ENCODE data around the gene PTGES3L. TPM values are rescaled to one million over a fixed set of nuclear protein-coding genes. Genes with fewer than 3 reads are reported as not detected.

The PTGES3L gene
- total and polyA plus RNA-seq, 2 of the 13 experiments (the other 11 are each of a cell fraction or from before 2014, with no cell fraction given) = 1.2 to 2.9 TPM

DNA sequence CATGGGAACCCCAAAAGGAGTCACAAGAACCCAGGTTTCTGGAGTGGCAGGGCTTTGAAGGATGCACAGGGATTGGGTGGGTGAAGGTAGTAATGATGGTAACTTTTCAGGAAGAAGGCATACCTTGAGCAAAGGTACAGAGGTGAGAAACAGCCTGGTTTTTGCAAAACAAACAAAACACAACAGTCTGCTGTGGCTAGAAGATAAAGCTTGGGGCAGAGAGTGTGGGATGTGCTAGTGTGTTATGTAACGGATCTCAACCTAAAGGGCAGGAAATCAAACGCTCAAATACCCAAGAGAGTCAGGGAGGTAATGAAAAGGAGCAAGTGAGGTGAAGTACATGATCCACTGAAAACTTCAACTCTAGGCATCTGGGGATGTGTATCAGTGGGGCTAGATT lies 4.6 kb downstream of the PTGES3L start (continued):
- TF ChIP-seq, protein P1, sequence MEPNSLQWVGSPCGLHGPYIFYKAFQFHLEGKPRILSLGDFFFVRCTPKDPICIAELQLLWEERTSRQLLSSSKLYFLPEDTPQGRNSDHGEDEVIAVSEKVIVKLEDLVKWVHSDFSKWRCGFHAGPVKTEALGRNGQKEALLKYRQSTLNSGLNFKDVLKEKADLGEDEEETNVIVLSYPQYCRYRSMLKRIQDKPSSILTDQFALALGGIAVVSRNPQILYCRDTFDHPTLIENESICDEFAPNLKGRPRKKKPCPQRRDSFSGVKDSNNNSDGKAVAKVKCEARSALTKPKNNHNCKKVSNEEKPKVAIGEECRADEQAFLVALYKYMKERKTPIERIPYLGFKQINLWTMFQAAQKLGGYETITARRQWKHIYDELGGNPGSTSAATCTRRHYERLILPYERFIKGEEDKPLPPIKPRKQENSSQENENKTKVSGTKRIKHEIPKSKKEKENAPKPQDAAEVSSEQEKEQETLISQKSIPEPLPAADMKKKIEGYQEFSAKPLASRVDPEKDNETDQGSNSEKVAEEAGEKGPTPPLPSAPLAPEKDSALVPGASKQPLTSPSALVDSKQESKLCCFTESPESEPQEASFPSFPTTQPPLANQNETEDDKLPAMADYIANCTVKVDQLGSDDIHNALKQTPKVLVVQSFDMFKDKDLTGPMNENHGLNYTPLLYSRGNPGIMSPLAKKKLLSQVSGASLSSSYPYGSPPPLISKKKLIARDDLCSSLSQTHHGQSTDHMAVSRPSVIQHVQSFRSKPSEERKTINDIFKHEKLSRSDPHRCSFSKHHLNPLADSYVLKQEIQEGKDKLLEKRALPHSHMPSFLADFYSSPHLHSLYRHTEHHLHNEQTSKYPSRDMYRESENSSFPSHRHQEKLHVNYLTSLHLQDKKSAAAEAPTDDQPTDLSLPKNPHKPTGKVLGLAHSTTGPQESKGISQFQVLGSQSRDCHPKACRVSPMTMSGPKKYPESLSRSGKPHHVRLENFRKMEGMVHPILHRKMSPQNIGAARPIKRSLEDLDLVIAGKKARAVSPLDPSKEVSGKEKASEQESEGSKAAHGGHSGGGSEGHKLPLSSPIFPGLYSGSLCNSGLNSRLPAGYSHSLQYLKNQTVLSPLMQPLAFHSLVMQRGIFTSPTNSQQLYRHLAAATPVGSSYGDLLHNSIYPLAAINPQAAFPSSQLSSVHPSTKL (CRISPR knock-in tag; IDR thresholded peaks at IDR 0.05) = peak; percentile 59
- no peak for TF ChIP-seq ZNF225 (CRISPR knock-in tag; IDR thresholded peaks at IDR 0.05)
- no peak for TF ChIP-seq ZFX (CRISPR knock-in tag; IDR thresholded peaks at IDR 0.05; ENCODE audit: low read depth)
- no peak for TF ChIP-seq ZKSCAN5 (CRISPR knock-in tag; IDR thresholded peaks at IDR 0.05)
- TF ChIP-seq, protein P2, sequence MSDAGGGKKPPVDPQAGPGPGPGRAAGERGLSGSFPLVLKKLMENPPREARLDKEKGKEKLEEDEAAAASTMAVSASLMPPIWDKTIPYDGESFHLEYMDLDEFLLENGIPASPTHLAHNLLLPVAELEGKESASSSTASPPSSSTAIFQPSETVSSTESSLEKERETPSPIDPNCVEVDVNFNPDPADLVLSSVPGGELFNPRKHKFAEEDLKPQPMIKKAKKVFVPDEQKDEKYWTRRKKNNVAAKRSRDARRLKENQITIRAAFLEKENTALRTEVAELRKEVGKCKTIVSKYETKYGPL (CRISPR knock-in tag; IDR thresholded peaks at IDR 0.05) = peak; percentile 24; the same call in 1 of the 2 replicates
- TF ChIP-seq ZSCAN9 (CRISPR knock-in tag; IDR thresholded peaks at IDR 0.05; ENCODE audit: borderline replicate concordance) = no peak
- TF ChIP-seq, protein P3, sequence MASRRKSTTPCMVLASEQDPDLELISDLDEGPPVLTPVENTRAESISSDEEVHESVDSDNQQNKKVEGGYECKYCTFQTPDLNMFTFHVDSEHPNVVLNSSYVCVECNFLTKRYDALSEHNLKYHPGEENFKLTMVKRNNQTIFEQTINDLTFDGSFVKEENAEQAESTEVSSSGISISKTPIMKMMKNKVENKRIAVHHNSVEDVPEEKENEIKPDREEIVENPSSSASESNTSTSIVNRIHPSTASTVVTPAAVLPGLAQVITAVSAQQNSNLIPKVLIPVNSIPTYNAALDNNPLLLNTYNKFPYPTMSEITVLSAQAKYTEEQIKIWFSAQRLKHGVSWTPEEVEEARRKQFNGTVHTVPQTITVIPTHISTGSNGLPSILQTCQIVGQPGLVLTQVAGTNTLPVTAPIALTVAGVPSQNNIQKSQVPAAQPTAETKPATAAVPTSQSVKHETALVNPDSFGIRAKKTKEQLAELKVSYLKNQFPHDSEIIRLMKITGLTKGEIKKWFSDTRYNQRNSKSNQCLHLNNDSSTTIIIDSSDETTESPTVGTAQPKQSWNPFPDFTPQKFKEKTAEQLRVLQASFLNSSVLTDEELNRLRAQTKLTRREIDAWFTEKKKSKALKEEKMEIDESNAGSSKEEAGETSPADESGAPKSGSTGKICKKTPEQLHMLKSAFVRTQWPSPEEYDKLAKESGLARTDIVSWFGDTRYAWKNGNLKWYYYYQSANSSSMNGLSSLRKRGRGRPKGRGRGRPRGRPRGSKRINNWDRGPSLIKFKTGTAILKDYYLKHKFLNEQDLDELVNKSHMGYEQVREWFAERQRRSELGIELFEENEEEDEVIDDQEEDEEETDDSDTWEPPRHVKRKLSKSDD (CRISPR knock-in tag; IDR thresholded peaks at IDR 0.05; ENCODE audit: low read depth) = no peak
- TF ChIP-seq, protein P4, sequence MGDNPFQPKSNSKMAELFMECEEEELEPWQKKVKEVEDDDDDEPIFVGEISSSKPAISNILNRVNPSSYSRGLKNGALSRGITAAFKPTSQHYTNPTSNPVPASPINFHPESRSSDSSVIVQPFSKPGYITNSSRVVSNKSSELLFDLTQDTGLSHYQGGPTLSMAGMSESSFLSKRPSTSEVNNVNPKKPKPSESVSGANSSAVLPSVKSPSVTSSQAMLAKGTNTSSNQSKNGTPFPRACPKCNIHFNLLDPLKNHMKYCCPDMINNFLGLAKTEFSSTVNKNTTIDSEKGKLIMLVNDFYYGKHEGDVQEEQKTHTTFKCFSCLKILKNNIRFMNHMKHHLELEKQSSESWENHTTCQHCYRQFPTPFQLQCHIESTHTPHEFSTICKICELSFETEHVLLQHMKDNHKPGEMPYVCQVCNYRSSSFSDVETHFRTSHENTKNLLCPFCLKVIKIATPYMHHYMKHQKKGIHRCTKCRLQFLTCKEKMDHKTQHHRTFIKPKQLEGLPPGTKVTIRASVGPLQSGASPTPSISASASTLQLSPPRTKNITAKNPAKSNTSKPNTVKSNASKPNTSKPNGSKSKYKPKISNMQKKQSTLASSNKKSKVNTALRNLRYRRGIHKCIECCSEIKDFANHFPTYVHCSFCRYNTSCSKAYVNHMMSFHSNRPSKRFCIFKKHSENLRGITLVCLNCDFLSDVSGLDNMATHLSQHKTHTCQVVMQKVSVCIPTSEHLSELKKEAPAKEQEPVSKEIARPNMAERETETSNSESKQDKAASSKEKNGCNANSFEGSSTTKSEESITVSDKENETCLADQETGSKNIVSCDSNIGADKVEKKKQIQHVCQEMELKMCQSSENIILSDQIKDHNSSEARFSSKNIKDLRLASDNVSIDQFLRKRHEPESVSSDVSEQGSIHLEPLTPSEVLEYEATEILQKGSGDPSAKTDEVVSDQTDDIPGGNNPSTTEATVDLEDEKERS (CRISPR knock-in tag; IDR thresholded peaks at IDR 0.05) = no peak
- TF ChIP-seq TMF1 (CRISPR knock-in tag; IDR thresholded peaks at IDR 0.05; ENCODE audit: low read depth) = no peak
- TF ChIP-seq, protein P5, sequence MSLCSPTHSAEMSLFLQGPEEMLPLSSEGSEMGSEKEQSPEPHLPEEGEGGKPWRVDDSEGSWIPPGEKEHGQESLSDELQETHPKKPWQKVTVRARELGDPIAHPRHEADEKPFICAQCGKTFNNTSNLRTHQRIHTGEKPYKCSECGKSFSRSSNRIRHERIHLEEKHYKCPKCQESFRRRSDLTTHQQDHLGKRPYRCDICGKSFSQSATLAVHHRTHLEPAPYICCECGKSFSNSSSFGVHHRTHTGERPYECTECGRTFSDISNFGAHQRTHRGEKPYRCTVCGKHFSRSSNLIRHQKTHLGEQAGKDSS (CRISPR knock-in tag; IDR thresholded peaks at IDR 0.05; ENCODE audit: borderline replicate concordance, low read depth) = no peak
- TF ChIP-seq DPF2 (CRISPR knock-in tag; IDR thresholded peaks at IDR 0.05; ENCODE audit: borderline replicate concordance, low read depth) = no peak
- no peak for TF ChIP-seq ZNF552 (CRISPR knock-in tag; IDR thresholded peaks at IDR 0.05; ENCODE audit: borderline replicate concordance)
- TF ChIP-seq, protein P6, sequence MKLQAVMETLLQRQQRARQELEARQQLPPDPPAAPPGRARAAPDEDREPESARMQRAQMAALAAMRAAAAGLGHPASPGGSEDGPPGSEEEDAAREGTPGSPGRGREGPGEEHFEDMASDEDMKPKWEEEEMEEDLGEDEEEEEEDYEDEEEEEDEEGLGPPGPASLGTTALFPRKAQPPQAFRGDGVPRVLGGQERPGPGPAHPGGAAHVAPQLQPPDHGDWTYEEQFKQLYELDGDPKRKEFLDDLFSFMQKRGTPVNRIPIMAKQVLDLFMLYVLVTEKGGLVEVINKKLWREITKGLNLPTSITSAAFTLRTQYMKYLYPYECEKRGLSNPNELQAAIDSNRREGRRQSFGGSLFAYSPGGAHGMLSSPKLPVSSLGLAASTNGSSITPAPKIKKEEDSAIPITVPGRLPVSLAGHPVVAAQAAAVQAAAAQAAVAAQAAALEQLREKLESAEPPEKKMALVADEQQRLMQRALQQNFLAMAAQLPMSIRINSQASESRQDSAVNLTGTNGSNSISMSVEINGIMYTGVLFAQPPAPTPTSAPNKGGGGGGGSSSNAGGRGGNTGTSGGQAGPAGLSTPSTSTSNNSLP (IDR thresholded peaks at IDR 0.05; ENCODE audit: low read depth, low read length) = no peak
- TF ChIP-seq ZNF792 (CRISPR knock-in tag; IDR thresholded peaks at IDR 0.05) = peak; percentile 48; the same call in 1 of the 2 replicates
- no peak for TF ChIP-seq NFIB (CRISPR knock-in tag; IDR thresholded peaks at IDR 0.05; ENCODE audit: borderline replicate concordance)
- TF ChIP-seq IRX3 (CRISPR knock-in tag; IDR thresholded peaks at IDR 0.05; ENCODE audit: borderline replicate concordance, low read depth) = no peak

Measured in HepG2 (cell line).